Anterior cingulate cortex (tissue), 58 donors: ENCODE results near the gene P2RX5.

Source experiments
- DNase-seq, 58 donors: peaks; one replicate each; lab custom pipeline; 2025; lab: John Stamatoyannopoulos, UW

The P2RX5 gene

DNA sequence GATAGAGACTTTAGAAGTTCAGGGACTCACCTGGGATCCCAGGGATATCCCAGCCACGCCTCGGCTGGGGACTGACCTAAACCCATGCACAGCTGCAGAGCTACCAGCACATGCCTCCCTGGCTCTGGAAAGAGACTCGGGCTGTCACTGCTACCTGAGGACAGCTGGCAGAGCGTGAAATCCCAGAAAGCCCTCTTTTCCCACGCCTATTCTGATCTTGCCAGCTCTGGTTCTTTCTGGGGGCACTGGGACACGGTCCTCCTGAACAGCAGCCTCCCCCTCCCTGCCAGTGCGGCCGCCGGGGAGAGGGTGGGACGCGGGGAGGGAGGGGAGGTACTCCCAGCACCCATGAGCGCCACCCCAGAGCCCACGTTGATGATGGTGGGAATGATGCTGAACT, 10.8 kb downstream of the P2RX5 start:
- no peak for DNase-seq

DNA sequence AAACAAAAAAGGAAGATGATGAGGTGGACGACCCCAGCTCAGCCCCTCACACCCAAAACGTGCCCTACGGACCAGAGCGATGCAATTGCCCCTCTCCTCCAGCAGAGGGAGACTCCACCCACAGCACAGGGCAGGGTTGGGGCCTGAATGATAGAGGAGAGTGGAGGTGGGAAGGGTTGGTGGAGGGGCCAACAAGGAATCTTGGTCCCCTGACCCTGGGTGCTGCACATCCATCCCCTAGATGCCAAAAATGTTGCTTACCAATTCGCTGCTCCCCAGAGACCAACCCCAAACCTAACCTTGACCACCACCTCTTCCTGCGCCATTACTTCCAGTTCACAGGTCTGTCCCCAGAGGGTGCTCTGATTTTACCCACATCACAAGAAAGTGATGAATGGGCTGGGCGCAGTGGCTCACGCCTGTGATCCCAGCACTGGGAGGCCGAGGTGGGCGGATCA, 12.9 kb downstream of the P2RX5 start:
- DNase-seq = peak in 2 of 58 donors; percentile 5 to 17

DNA sequence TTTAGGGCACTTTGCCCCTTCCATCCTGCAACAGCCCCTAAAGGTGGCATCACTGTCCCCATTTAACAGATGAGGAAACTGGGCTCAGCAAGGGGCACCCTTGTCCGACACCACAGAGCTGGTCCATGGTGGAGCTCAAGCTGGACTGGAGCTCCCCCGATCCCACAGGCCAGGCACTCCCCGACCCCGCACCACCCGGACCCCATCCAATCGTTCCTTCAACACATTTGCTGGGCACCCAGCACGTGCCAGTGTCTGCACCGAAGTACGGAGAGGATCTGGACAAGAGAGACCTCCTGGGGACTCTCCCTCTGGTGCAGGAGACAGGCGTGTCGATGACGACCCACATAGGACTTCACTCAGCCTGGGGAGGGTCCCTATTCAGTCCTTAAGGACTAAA, 13.9 kb downstream of the P2RX5 start:
- DNase-seq = no peak

DNA sequence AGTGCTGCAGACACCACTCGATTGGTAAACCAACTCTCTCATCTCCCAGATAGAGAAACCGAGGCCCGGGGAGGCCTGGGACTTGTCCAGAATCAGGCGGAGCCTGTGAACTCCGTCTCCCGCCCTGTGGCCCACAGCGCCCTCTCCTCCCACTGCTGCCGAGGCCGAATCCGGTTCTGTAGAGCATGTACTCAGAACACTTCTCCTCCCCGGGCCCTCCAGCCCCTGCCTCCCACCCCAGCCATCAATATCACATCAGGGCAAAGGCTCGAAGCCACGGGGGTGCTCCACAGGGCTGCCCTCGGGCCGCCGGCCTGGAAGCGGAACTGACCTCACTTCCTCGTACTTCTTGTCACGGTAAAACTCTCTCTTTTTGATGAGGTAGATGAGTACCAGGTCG, 14.4 kb downstream of the P2RX5 start:
- no peak for DNase-seq

DNA sequence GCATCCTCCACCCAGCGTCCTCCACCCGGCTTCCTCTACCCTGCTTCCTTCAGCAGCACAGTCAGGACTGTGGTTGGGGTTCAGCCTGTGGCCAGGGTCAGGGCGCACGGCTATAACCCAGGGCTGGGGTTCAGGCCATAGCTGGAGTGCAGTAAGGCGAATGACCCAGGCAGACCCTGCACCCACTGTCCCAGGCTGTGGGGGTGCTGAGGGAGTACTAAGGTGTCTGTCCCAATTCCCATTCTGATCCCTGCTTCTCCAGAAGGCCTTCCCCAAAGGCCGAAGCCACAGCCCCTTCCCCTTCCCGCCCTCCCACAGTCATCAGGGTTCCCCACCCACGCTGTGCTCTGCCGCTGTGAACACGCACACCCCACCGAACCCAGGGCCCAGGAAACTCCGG, 14.9 kb downstream of the P2RX5 start:
- DNase-seq = no peak

DNA sequence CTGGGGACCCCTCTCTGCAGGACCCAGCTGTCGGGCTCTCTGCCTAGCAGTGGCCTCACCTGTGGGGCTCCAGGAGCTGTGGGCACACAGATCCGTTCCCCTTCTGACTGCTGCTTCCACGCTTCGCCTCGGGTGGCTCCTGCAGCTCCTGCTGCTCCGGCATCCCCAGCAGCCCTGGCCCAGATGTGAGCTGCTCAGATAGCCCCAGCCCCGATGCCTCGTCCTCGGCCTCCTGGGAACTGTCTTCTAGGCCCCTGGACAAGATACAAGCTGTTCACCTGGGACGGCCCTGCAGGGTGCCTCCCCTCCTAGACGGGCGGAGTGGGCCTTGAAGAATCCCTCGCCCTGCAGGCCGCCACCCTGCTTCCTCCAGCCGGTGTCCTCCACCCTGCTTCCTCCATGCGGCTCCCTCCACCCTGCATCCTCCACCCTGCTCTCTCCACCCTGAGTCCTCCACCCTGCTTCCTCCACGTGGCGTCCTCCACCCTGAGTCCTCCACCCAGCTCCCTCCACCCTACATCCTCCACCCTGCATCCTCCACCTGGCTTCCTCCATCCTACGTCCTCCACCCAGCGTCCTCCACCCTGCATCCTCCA, 16.3 kb downstream of the P2RX5 start:
- no peak for DNase-seq

DNA sequence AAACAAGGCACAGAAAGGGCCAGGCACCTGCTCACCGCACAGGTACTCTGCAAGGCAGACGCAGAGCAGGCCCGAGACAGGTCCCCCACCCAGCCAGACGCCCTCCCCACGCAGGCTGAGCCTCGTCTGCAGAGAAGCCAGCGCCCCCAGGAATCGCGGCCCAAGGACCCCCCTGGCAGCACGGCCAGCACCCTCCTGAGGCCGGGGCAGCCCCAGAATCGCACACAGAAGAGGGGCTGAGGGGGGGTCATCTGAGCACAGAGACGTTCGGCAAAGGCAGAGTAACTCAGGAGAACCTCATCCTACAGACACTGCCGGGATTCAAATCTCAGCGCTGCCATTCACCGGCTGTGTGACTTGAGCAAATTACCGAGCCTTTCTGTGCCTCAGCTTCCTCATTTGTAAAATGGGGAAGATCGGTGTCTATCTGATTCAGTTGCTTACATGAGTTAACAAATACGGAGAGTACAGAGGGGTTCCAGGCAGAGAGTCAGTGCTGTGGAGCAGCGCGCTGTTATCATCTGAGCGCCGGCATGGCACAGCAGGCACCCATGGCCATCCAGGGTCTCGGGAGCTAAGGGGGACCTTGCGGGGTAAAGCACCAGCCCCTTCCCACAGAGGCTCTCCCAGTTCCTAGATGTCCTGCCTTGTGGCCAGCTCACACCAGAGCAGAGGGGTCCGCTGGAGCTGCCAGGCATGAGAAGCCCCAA, 17.0 kb downstream of the P2RX5 start:
- no peak for DNase-seq

DNA sequence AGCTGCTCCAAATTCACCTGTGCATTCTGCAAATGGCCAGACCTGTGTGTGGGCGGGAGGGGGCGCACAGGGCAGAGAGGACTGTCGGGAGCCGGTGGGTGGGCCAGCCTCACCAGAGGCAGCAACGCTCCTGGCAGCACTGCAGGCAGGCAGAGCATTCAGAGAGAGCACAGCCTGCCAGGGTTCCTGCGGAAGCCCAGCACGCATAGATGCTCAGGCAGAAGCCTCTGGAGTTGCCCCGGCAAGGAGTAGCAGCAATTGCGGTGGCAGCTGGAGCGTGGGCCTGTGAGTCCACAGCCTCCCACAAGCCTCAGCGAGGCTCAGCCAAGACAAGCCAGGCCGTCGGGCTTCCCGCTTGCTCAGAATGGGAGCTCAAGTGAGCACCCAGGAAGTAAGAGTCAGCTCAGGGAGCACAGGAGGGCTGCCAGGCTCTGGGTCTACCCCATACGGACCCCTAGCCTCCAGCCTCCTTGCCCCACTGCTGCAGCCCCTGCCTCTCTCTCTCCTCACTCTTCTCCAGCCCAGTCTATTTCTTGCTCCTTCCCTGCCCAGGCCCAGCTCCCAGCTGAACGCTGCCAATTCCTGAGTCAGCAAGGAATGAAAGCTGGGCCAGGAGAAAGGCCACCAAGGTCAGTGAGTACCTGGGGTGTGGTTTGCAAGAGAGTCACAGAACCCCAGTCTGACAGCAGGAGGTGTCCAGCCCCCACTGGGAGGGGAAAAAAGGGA, 17.7 kb downstream of the P2RX5 start:
- peak in 35 of 58 donors; percentile 12 to 85 (median 51) for DNase-seq

DNA sequence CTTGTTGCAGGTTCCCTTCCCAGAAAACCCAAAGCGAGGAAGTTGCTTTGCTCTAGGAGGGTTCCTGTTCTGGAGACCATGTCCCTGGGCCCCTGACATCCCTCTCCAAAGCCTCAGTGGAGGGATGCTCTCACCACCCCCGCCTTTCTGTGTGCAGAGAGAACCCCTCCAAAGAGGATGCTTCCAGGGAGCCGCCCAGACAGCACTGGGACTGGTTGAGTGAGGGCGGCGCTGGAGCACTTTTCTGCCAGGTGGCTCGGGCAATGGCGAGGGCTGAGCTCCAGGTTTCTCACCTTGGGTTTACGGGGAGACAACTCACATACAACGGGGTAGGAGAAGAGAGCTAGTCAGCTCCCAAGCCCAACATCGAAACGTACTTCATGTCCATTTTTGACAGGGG, 20.1 kb downstream of the P2RX5 start:
- no peak for DNase-seq

DNA sequence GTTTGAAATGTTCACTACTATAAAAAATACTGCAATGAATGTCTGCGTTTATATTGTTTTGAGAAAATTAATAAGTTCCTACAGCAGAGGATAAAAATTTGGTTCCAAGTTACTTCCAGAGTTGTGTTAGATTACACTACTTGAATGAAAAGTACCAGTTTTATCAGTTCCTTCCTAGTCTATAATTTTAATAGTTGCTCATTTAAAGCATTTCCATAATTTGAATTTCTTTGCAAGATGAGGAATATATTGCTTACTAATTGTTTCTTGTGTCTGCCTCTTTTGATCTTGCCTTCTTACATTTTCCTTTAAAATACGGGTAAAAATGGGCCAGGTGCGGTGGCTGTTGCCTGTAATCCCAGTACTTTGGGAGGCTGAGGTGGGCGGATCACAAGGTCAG, 23.4 kb downstream of the P2RX5 start:
- DNase-seq = no peak

DNA sequence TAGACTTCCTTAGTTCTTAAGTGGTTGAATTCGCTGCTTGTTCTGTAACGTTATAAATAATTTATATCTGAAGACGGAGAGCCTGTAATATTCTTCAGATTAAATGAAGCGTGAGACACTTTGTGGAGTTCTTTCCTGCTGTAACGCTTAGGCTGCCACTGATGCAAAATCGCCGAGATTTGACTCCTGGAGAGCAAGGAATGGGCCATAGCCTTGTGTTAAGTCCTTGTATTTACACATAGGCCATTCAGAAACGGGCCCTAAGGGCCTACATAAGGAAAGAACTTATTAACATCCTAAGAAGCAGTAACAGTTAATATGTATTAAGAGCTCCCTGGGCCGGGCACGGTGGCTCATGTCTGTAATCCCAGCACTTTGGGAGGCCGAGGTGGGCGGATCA, 26.4 kb downstream of the P2RX5 start:
- DNase-seq = no peak

DNA sequence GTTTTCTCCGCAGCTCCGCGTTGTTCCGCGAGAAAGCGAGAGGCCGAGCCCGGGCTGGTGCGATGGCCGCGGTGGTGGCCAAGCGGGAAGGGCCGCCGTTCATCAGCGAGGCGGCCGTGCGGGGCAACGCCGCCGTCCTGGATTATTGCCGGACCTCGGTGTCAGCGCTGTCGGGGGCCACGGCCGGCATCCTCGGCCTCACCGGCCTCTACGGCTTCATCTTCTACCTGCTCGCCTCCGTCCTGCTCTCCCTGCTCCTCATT, 26.9 kb downstream of the P2RX5 start:
- DNase-seq = peak in 1 of 58 donors; percentile 53

DNA sequence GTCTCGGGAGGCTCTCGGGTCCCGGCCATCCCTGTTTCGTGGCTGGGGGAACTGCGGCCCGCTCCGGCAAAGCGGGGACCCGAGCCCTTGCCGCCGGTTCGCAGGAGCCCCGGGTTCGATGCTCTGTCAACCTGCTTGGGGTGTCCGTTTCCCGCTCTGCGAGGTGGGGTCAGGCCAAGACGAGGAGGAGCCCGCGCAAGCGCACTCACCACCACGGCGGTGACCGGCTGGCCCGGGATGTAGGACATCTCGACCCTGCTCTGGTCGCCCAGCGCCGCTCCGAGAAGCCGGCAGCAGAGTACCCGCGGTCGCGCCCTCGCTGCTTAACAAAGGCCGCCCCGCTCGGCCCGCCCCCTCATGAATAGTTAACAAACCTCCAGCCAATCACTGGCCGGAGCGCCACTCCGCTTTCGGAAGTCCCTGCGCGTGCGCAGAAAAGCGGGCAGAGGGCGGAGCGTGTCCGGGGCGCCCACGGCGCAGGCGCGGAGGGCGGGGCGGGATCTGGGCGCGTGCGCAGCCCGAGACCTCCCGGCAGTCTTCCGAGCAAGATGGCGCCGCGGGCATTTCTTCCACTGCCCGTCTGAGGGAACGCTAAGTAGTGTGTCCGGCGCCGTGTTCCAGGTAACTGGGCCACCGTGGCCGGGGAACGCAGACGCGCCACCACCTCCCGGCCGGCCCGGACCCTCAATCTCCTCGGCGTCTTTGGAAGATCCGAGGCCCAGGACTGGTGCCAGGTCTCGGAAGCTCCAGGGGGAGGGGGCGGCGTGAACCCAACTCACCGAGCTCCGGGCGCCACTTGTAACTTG, 27.5 kb downstream of the P2RX5 start, which contains the start of the genes EMC6 and TAX1BP3:
Gene EMC6, plus strand, starts transcription at position 534 of the 806 bp plus-strand sequence. CDS start 335 bp downstream, outside the sequence.
Gene TAX1BP3, minus strand, starts transcription at position 300 of the 806 bp plus-strand sequence. Its CDS starts 52 bp downstream, at position 248.
- peak; percentile 89 to 100 (median 98) for DNase-seq

DNA sequence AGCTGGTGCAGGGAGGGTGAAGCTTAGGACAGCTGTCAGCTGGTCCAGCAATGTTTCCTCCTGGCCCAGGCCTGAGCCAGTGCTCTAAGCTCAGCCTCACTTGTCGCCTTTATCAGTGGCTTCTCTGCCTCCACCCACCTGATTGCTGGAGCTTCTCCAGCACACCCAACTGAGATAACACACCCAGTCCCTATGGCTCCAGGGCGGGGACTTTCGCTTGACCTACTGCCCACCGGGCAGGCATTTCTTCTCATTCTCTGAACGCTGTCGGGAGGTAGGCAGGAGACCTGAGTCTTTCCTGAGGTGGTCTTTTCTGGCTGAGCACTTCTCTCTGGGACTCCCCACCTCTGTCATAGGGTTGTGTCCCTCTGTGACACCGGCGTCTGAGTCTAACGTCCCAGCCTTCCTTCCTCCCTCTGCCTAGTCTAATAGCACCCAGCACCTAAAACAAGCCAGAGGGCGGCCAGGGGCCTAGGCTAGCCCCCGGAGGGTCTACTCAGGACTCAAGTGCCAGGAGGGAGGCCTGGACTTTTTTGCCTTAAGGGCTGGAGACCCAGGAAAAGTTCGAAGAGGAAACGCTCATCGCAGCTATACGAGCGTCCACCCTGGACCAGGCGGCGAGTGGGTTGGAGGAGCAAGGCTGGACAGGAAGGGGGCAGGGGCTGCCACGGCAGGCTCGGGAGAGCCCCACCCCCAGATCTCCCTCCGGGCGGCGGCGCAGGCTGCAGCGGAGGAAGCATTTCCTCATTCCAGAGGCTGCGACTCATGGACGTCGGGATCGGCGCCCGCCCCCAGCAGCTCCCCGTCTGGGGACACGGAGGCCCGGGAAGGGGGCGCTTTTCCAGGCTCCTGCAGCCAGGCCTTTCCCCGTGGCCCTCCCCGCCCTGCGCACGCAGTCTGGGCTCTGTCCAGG, 28.3 kb downstream of the P2RX5 start:
- peak in 37 of 58 donors; percentile 29 to 84 (median 71) for DNase-seq

DNA sequence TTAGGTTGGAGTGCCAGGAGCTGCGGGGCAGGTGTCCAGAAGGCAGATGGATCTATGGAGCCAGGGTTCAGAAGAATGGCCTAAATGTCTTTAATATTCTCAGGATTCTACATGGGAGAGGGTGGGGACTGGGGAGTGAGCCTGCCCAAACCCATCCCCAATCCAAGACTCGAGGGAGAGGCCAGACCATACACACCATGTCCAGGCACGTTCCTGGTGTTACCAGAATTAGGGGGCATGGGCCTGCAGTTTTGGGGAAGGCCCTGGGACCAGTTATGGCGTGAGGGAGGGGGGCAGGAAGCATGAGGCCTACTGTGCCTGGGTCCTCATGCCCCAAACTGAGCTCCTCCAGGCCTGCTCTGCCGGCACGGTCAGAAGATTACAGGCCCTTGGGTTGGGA, 29.4 kb downstream of the P2RX5 start:
- DNase-seq = no peak

DNA sequence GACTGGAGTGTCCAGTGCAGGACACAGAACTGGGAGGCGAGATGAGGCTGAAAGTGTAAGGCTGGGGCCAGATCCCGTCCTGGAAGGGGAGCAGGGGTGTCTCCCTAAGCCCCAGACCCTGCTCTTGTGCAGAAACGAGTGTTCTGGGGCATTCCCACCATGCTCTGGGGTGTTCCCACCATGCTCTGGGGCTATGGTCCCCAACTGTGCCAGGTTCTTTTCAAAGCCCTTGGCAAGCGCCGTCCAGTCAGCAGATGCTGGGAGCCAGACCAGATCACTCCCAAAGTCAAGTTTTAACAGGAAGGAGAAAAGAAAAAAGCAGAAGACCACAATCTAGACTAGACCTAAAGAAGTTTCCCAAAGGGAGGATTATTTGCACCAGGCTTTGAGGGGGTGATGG, 30.1 kb downstream of the P2RX5 start:
- DNase-seq = peak in 41 of 58 donors; percentile 4 to 67 (median 40)

DNA sequence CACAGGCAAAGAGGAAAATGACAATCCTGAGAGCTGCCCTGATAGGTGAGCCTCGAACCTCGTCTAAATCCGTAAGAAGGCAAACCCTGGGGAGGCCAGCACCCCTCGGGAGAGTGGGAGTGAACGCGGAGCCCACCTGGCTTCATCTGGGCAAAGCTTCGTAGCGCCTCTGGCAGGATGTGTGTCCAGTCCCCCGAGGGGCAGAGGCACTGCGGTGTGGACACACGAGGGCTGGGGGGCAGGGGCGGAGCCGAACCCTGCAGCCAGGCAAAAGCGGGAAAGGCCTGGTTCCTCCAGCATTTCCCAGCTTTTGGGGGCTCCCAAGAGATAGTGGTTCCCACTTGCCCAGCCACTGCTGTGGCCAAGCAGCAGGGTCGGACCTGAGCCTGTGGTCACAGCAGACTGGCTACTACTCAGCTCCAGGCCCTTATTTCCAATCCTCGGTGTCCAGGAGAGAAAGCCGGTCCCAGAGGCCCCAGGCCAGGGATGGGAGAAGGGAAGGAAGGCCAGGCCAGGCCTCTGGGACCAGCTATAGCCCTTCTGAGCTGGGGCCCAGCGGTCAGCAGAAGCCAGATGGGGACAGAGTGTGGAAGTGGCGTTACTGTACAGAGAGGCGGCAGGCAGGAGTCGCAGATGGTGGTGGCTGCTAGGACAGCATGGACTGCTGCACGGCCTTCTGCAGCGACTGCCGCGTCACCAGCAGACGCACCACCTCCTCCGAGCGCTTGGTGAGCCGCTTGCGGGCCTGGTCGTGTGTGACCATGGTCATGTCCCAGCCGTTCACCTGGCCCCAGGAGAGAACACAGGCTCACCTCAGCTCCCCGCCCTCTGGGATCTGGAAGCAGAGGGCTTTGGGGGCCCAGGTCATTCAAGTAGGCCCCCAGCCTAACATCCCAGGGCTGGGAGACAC, 32.6 kb downstream of the P2RX5 start:
- DNase-seq = no peak

DNA sequence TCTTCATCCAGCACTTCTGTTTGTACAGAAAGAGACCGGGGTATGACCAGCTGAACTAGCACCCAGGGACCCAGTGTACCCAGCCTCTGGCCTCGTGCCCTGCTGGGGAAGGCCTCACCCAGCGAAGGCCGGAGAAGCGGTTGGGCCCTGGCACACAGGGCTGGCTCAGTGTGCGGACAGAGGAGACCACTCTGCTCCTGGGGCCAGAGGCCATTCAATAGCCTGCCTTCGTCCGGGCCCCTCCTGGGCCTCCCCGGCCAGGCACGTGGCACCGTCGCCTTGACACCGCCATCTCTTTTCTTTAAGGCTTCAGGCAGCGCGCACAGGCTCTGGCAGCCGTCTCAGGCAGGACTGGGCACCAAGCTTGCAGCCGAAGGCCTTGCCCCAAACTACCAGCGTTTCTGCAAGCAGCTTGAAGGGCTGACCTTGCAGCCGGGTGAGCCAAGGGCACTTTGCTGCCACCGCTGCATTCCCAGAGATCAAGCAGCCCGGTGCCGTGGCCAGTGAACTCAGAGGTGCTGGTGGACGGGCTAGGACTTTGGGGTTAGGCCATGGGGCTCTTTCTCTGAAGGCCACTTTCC, 35.6 kb downstream of the P2RX5 start:
- DNase-seq = peak in 30 of 58 donors; percentile 10 to 77 (median 34)
